H1 (cell line): ENCODE data around the gene PKP1.

Experiments
- CBX5 ChIP-seq: fragments of 300-800, 300-1000 bp; sonication (generic); IDR thresholded peaks from 2 replicates; pipeline ENCODE4 v1.7.1; 2016; ENCODE audit warnings: antibody characterized with exemption, low read length, low read depth
- EP300 ChIP-seq, 2 experiments: IDR thresholded peaks; 1 replicate in 1 of 2; 2 replicates in 1 of 2; pipeline ENCODE4 v1.6.1; 2011 to 2012; ENCODE audit warnings: low read depth in 2 of 2, low read length in 2 of 2, mild to moderate bottlenecking in 2 of 2, borderline replicate concordance in 1 of 2, inconsistent platforms in 1 of 2, moderate library complexity in 1 of 2
- FOSL1 ChIP-seq: IDR thresholded peaks from 2 replicates; pipeline ENCODE4 v1.6.1; 2011; ENCODE audit warnings: mild to moderate bottlenecking, low read depth, low read length, moderate library complexity; ENCODE audit not compliant: insufficient read depth
- MAFK ChIP-seq: IDR thresholded peaks from 2 replicates; pipeline ENCODE4 v1.6.1; 2012; ENCODE audit warnings: low read depth, mild to moderate bottlenecking, improper control_type of control experiment, low read length
- POLR2A ChIP-seq, 2 experiments: IDR thresholded peaks; 1 replicate in 1 of 2; 2 replicates in 1 of 2; pipeline ENCODE4 v1.6.1; 2011; ENCODE audit warnings: low read depth in 2 of 2, low read length in 2 of 2, mild to moderate bottlenecking in 2 of 2; ENCODE audit errors: control extremely low read depth in 1 of 2
- TEAD4 ChIP-seq: IDR thresholded peaks from 2 replicates; pipeline ENCODE4 v1.6.1; 2012; ENCODE audit warnings: low read depth, low read length, inconsistent platforms, mixed read lengths
- USF2 ChIP-seq: IDR thresholded peaks from 2 replicates; pipeline ENCODE4 v1.6.1; 2011; ENCODE audit warnings: low read length, improper control_type of control experiment
- TF ChIP-seq, protein P1 (sequence below), 3 experiments: IDR thresholded peaks; 1 replicate in 2 of 3; 2 replicates in 1 of 3; pipeline versions ENCODE4 v1.5.1 to v1.6.1; 2011; ENCODE audit warnings: low read length in 3 of 3, mild to moderate bottlenecking in 3 of 3, inconsistent platforms in 2 of 3, low read depth in 1 of 3, moderate library complexity in 1 of 3; ENCODE audit not compliant: insufficient read depth in 1 of 3; ENCODE audit errors: control extremely low read depth in 1 of 3

DNA sequence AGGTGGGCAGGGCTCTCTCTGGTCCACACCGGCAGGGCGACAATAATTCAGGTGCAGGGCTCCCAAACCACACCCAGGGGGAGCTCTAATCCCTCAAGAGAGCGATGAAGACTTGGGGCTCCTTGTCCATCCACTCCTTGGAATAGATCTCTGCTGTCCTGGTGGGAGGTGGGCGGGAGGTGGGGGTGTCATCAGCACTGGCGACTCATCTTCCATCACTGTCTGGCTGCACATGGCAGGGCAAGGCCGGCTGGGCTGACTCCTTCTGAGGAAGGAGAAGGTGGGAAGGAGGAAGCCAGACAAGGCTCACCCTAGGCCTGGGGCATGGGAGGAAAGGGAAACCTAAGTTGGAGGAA, 64.9 kb downstream of the PKP1 start:
- TF ChIP-seq, protein P1, sequence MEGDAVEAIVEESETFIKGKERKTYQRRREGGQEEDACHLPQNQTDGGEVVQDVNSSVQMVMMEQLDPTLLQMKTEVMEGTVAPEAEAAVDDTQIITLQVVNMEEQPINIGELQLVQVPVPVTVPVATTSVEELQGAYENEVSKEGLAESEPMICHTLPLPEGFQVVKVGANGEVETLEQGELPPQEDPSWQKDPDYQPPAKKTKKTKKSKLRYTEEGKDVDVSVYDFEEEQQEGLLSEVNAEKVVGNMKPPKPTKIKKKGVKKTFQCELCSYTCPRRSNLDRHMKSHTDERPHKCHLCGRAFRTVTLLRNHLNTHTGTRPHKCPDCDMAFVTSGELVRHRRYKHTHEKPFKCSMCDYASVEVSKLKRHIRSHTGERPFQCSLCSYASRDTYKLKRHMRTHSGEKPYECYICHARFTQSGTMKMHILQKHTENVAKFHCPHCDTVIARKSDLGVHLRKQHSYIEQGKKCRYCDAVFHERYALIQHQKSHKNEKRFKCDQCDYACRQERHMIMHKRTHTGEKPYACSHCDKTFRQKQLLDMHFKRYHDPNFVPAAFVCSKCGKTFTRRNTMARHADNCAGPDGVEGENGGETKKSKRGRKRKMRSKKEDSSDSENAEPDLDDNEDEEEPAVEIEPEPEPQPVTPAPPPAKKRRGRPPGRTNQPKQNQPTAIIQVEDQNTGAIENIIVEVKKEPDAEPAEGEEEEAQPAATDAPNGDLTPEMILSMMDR (IDR thresholded peaks at IDR 0.05; ENCODE audit: control extremely low read depth in 1 of 3, insufficient read depth in 1 of 3, low read depth in 1 of 3, low read length in 3 of 3), result peak; percentile 82 to 86 (median 85)
- TF ChIP-seq POLR2A (IDR thresholded peaks at IDR 0.05; ENCODE audit: control extremely low read depth in 1 of 2, low read depth in 2 of 2, low read length in 2 of 2) (no peak), TEAD4 (no peak), MAFK (no peak), CBX5 (no peak), FOSL1 (no peak), EP300 (IDR thresholded peaks at IDR 0.05; ENCODE audit: borderline replicate concordance in 1 of 2, low read depth in 2 of 2, low read length in 2 of 2) (no peak), USF2 (no peak)
